GM12874 (cell line): ENCODE data around the gene NIT1.

ENCODE experiments used
- TF ChIP-seq, protein P1 (sequence below): IDR thresholded peaks from 2 replicates; pipeline ENCODE4 v1.5.1; 2011; ENCODE audit warnings: low read depth, mild to moderate bottlenecking, control low read depth, low read length, moderate library complexity; ENCODE audit not compliant: insufficient read depth

Gene NIT1

DNA sequence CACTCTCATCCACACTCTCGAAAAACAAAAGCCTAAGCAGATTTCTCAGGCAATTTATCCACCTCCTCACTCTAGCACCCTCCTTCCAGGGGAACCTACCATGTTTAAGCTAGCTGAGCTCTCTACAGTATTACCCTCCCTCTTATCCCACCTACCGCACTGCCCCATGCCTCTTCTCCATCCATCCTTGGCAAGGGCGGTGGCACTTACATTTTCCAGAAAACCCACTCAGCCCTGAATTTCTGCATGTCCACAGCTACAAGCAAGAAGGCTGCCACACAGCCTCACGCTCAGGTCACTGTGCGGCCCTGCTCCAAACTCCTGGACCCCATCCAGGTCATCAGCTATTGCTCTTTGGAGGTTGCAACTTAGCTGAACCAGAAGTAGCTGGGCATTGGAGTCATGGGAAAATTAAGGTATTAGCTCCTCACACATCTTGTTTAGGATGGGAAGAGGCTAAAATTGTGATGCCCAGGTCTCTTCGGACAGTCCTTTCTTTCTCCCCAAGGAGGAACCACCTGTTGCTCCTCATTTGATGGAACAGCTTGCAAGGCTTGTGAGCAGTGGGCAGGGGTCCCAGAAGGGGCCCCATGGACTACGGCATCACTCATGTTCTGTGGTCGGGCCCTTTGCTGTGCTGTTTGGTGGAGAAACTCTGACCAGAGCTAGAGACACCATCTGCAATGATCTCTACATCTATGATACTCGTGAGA, 18.7 kb upstream of the NIT1 start:
- TF ChIP-seq, protein P1, sequence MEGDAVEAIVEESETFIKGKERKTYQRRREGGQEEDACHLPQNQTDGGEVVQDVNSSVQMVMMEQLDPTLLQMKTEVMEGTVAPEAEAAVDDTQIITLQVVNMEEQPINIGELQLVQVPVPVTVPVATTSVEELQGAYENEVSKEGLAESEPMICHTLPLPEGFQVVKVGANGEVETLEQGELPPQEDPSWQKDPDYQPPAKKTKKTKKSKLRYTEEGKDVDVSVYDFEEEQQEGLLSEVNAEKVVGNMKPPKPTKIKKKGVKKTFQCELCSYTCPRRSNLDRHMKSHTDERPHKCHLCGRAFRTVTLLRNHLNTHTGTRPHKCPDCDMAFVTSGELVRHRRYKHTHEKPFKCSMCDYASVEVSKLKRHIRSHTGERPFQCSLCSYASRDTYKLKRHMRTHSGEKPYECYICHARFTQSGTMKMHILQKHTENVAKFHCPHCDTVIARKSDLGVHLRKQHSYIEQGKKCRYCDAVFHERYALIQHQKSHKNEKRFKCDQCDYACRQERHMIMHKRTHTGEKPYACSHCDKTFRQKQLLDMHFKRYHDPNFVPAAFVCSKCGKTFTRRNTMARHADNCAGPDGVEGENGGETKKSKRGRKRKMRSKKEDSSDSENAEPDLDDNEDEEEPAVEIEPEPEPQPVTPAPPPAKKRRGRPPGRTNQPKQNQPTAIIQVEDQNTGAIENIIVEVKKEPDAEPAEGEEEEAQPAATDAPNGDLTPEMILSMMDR = no peak

DNA sequence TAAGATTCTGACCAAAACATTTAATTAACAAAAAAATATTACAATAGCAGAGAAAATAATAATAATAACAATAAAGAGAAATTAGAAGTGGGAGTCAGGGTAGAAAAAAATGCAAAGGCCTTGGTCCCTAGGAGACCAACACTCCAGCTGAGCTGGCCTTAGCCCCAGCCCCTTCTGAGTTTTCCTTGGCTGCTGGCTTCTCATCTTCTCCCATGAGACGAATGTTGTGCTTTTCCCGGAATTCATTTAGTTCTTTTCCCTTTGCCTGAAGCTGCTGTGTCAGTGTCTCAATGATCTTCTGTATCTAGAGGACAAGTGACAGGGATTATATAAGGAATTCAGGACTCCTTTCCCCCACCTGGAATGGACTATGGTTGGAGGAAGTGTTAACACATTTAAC, 17.3 kb upstream of the NIT1 start:
- TF ChIP-seq, protein P1 = no peak

DNA sequence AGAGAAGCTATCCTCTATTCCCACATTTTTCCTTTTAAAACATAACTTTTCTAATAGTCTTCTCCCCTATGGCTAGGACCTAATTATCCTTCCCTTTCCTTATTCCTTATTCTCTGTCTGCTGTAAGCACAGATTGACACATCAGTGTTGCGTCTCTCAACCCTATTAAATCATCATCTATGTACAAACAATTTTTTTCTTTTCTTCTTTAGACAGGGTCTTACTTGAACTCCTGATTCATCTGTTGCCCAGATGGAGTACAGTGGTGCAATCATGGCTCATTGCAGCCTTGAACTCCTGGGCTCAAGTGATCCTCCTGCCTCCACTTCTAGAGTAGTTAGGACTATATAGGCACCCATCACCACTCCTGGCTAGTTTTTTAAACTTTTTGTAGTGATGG, 11.5 kb upstream of the NIT1 start:
- TF ChIP-seq, protein P1 = no peak

DNA sequence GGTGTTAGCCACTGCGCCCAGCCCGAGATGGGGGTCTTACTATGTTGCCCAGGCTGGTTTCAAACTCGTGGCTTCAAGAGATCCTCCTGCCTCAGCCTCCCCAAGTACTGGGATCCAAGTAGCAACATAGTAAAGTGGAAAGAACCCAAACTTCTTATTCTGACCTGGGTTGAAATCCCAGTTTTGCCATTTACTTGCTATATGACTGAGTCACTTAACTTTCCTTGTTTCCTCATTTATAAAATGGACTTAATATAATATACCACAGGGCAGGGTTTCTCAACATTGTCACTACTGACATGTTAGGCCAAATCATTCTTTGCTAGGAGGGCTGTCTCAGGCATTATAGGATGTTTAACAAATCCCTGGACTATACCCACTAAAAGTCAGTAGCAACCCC, 6.8 kb upstream of the NIT1 start:
- TF ChIP-seq, protein P1 = no peak

DNA sequence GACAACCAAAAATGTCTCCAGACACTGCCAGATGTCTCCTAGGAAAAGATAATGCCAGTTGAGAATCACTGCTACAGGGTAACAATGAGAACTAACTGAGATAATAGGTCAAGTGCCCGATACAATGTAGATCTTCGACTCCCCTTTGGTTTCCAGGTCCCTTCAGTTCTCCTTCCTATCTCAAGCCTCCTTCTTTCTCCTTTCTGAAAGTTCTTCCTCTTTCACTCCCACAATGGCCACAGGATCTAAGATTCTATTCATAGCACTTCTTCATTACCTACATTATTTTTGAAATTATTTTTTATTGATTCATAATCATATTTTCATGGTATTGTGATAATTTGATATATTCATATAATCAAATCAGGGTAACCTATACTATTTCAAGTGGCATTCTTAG, 6.4 kb upstream of the NIT1 start:
- TF ChIP-seq, protein P1 = no peak

DNA sequence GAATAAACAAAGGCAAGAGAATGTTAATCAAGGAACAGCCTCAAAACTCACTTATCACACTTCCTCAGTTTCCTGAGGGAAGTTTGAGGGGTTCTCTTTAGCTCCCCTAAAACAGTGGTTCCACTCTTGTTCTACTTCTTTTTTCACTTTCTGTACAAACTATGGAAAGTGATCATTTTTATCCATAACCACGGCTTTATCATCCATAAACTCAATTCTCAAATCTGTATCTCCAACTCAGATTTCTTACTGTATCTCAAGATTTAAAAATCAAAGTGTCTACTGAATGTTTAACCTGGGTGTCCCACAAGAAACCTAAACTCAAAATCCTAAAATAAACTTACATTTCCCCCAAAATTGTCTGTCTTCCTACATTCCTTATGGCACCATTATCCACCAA, 4.0 kb upstream of the NIT1 start:
- TF ChIP-seq, protein P1 = no peak

DNA sequence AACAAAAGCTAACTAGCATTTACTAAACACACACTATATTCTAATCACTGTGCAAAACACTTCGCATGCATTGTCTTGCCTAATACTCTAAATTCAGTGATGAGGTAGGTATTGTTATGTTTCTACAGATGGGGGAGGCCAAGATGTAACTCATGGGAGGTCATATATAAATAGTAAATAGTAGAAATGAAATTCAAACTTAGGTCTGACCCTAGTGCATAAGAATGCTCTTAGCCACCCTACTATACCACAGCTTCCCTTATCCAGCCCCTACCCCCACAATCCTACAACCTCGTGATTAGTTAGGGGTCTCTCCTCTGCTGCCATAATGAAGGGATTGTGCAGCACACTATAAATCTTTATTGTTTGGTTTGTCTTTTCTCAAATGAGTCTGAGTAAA, 3.3 kb upstream of the NIT1 start:
- TF ChIP-seq, protein P1 = no peak
